Ascending aorta (tissue), 2 donors: ENCODE measurements around the gene JMJD4. TPM values are rescaled to one million over a fixed set of nuclear protein-coding genes. Genes with fewer than 3 reads are reported as not detected.

Experiments used
- DNase-seq, 2 donors: peaks; one replicate each; pipeline ENCODE4 v3.0.0-alpha.2; 2019; ENCODE audit warnings: low spot score in 2 of 2
- H3K27ac ChIP-seq, 2 donors: fragments of 200-600 bp; sonication (generic); one replicate each; pipeline ENCODE4 v1.5.1; 2016 to 2017; ENCODE audit warnings: mild to moderate bottlenecking in 1 of 2
- H3K27me3 ChIP-seq: fragments of 200-600 bp; sonication (generic); one replicate; pipeline ENCODE4 v1.5.1; 2017
- H3K36me3 ChIP-seq, 2 donors: fragments of 200-600 bp; sonication (generic); one replicate each; pipeline ENCODE4 v1.5.1; 2016
- H3K4me1 ChIP-seq, 2 donors: fragments of 200-600 bp; sonication (generic); one replicate each; pipeline ENCODE4 v1.5.1; 2016 to 2017; ENCODE audit warnings: mild to moderate bottlenecking in 1 of 2
- H3K4me3 ChIP-seq, 2 donors: fragments of 200-600 bp; sonication (generic); one replicate each; pipeline ENCODE4 v1.5.1; 2016 to 2017; ENCODE audit warnings: mild to moderate bottlenecking in 1 of 2
- H3K9me3 ChIP-seq, 2 donors: fragments of 200-600 bp; sonication (generic); one replicate each; pipeline ENCODE4 v1.5.1; 2016
- intact Hi-C: fragments of 100-400 bp; cut with DNase I; formaldehyde crosslinking; loops from one replicate; pipeline ENCODE4 v1.15.1; 2023
- total RNA-seq: library from RNA; depleted of rRNA; stranded (reverse); fragments of >200 nt; gene quantifications from one replicate; pipeline ENCODE4 v1.1.0, GENCODE V29; 2016
- TF ChIP-seq, protein P1 (sequence below), 3 experiments: fragments of 200-600 bp in 2 of 3; fragments of 450-650 bp in 1 of 3; sonication (generic) in 2 of 3; IDR thresholded peaks; one replicate each; pipeline ENCODE4 v1.5.1; 2016 to 2019; ENCODE audit warnings: antibody characterized with exemption in 3 of 3, mild to moderate bottlenecking in 1 of 3, moderate library complexity in 1 of 3

Gene JMJD4
- total RNA-seq, 1 donor from 2014 or later, result 10.6 TPM

DNA sequence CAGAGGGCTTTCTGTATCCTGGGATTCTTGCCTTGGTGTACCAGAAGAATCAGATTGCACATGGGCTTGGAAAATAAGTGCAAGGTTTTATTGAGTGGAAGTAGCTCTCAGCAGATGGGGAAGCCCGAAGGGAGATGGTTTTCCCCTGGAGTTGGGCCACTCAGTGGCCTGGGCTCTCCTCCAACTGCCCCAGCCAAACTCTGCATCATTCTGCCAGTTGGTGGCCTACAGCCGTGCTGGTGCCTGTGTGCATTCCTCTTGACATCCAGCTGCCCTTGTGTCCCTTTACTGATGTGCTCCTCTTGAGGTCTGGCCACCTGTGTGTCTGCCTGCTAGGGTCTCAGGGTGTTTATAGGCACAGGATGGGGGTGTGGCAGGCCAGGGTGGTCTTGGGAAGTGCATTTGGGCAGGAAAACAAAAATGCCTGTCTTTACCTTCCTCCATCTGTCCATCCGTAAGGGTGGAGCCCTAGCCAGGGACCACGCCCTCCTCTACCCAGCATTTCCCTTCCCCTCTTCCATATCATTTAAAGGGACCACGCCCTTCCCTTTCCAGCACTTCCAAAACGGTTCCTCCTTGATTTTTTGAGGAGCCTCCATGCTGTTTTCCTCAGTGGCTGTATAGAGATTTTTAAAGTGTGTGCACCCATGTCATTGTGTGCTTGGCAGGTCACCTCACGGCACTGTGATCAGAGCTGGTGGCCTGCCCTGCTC lies 19.1 kb upstream of the JMJD4 start:
- Histone ChIP-seq H3K4me1 (peaks cover 0 to 11% of the 10 kb centered on the region in 2 donors), H3K4me3 (no peak overlapping the region), H3K27me3 (no peaks in the 10 kb centered on the region), H3K27ac (peak overlapping the region in 1 of 2 donors; percentile 19), H3K36me3 (peaks cover 8 to 16% of the 10 kb centered on the region in 2 donors), H3K9me3 (no peaks in the 10 kb centered on the region)
- TF ChIP-seq, protein P1, sequence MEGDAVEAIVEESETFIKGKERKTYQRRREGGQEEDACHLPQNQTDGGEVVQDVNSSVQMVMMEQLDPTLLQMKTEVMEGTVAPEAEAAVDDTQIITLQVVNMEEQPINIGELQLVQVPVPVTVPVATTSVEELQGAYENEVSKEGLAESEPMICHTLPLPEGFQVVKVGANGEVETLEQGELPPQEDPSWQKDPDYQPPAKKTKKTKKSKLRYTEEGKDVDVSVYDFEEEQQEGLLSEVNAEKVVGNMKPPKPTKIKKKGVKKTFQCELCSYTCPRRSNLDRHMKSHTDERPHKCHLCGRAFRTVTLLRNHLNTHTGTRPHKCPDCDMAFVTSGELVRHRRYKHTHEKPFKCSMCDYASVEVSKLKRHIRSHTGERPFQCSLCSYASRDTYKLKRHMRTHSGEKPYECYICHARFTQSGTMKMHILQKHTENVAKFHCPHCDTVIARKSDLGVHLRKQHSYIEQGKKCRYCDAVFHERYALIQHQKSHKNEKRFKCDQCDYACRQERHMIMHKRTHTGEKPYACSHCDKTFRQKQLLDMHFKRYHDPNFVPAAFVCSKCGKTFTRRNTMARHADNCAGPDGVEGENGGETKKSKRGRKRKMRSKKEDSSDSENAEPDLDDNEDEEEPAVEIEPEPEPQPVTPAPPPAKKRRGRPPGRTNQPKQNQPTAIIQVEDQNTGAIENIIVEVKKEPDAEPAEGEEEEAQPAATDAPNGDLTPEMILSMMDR (IDR thresholded peaks at IDR 0.05), result no peak
- DNase-seq, result no peak
- intact Hi-C loops, result no loop called here

DNA sequence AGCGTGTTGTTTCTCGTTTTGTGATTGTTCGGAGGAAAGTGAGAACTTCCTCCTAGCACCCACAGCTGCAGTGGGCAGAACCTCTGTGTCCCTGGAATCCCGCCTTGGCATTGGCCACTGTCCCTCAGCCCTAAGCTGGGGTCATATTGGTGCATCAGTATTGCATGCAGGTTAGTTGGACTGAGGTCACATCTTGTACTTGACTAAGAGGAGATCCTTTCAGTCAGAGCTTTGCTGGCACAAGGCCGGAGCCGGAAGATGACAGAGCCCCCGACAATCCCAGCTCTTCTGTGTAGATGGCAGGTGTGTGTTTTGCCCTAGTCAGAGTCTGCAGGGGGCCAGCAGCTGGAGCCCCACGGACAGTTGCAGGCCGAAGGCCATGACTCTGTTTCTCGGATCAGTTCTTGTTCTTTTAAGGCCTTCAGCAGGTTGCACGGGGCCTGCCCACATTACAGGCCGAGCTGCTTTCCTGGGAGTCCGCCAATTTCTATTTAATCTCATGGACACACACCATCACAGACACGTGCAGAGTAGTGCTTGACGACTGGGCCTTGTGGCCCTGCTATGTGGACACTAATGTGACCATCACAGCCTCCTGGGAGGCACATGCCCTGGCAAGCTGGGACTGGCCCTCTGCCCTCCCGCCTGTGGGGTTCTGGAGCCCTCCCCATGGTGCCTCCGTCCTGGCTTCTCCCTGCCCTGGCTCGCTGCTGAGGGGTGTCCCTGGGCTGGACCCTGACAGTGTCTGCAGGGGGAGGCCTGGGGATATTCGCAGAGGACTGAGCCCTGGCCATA lies 15.0 kb upstream of the JMJD4 start:
- Histone ChIP-seq H3K4me3 (no peak overlapping the region), H3K4me1 (peaks cover 0 to 17% of the 10 kb centered on the region in 2 donors), H3K36me3 (peaks cover 12 to 15% of the 10 kb centered on the region in 2 donors), H3K27me3 (no peaks in the 10 kb centered on the region), H3K9me3 (no peaks in the 10 kb centered on the region), H3K27ac (no peak overlapping the region)
- no peak for DNase-seq
- TF ChIP-seq, protein P1 (IDR thresholded peaks at IDR 0.05), result no peak
- intact Hi-C loops, result no loop called here

DNA sequence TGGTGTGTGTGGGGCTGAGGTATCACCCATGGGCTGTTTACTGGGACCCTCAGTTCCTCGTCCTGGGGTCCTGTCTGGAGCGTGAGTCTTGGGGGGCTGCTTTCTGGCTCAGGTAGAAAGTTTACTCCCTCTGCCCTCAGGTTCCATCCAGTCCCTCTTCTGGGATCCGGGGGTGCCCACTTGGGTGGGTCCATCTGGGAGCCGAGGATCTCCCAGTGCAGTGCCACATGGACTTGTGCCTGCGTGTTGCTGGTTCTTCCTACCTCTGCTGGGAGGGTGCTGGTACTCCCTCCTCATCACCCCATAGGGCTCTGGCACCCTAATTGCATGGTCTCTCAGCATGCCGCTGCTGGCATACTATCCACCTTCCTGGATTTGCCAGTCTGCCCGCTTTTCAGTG lies 14.1 kb upstream of the JMJD4 start:
- H3K4me3 ChIP-seq, result no peak overlapping the region
- H3K9me3 ChIP-seq, result no peaks in the 10 kb centered on the region
- H3K27ac ChIP-seq, result no peak overlapping the region
- peaks cover 0 to 15% of the 10 kb centered on the region in 2 donors for H3K4me1 ChIP-seq
- no peak for DNase-seq
- peaks cover 12 to 15% of the 10 kb centered on the region in 2 donors for H3K36me3 ChIP-seq
- TF ChIP-seq, protein P1 (IDR thresholded peaks at IDR 0.05), result no peak
- intact Hi-C loops, result no loop called here
- H3K27me3 ChIP-seq, result no peaks in the 10 kb centered on the region

DNA sequence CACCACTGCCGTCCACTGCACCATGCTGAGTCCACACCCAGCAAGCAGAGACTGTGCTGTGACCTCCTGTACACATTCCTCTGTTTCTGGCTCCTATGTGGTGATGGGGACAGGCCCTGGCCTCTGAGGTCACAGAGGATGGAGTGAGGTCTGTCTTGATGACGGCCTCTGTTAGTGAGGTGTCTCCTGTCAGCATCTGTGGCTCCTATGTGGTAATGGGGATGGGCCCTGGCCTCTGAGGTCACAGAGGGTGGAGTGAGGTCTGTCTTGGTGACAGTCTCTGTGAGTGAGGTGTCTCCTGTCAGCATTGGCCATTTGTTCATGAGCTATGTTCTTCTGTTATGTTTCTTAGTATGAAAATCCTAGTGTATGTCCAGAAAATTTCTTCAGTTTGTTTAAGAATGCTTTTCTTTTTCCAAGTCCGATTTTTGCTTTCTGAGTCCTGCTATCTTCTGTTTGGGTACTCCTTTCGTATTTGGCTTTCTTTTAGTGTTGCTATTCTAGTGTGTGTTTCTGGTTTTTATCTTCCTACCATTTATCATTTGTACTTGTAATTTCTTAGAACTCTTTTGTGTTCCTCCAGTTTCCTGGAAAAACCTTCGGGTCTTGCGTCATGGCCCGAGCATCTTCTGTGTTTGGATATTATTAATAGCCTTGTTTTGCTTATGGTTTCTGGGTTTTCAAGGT lies 13.5 kb upstream of the JMJD4 start:
- Histone ChIP-seq H3K27ac (peak overlapping the region in 1 of 2 donors; percentile 50), H3K4me1 (peaks cover 0 to 10% of the 10 kb centered on the region in 2 donors), H3K36me3 (peaks cover 12 to 15% of the 10 kb centered on the region in 2 donors), H3K27me3 (no peaks in the 10 kb centered on the region), H3K4me3 (no peak overlapping the region), H3K9me3 (no peaks in the 10 kb centered on the region)
- TF ChIP-seq, protein P1 (IDR thresholded peaks at IDR 0.05), result no peak
- no peak for DNase-seq
- intact Hi-C loops, result no loop called here

DNA sequence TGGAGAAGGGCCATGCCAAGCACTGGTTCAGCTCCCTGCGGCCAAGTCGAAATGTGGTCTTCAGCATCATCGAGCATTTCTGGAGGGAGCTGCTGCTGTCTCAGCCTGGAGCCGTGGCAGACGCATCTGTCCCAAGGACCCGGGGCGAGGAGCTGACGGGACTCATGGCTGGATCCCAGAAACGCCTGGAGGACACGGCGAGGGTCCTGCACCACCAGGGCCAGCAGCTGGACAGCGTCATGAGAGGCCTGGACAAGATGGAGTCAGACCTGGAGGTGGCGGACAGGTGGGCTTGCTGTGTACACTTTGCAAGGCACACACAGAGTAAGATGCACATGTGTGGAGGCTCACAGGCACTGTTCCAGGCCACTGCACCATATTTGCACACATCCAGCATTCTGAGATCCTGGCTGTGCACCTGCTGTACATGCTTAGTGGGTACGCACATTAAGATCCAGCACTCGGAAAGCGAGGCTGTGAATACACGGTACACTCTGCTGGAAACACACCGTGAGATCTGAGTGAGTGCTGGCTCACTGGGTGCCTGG lies 12.9 kb upstream of the JMJD4 start:
- DNase-seq, result no peak
- Histone ChIP-seq H3K27me3 (no peaks in the 10 kb centered on the region), H3K9me3 (no peaks in the 10 kb centered on the region), H3K27ac (peak overlapping the region in 1 of 2 donors; percentile 50), H3K4me1 (peaks cover 0 to 6% of the 10 kb centered on the region in 2 donors), H3K4me3 (no peak overlapping the region), H3K36me3 (peaks cover 12 to 15% of the 10 kb centered on the region in 2 donors)
- intact Hi-C loops, result no loop called here
- TF ChIP-seq, protein P1 (IDR thresholded peaks at IDR 0.05), result no peak
